K562 (cell line): ENCODE data around the gene PPFIBP2. TPM values are rescaled to one million over a fixed set of nuclear protein-coding genes. Genes with fewer than 3 reads are reported as not detected.

Source experiments
- polyA plus RNA-seq, 8 experiments: library from polyadenylated mRNA; depleted of rRNA in 4 of 8; stranded (reverse) in 5 of 8; unstranded in 3 of 8; fragments of >200 nt; fragmentation: Nextera tagmentation in 2 of 8; fragmentation: Illumina TruSeq in 1 of 8; extraction: Ambion mirVana in 2 of 8; extraction: Trizol in 1 of 8; gene quantifications; 2 replicates each; pipeline versions ENCODE4 v1.2.1 to v1.2.3, GENCODE V29; 2011 to 2014; ENCODE audit warnings: inconsistent platforms in 1 of 8, missing spikeins in 1 of 8
- total RNA-seq, 7 experiments: library from RNA; depleted of rRNA in 6 of 7; stranded (reverse); fragments of >200 nt in 6 of 7; fragmentation: Illumina TruSeq in 2 of 7; extraction: Trizol in 2 of 7; gene quantifications; 2 replicates each; pipeline versions ENCODE4 v1.2.1 to v1.2.3, GENCODE V29; 2011 to 2021; ENCODE audit warnings: low replicate concordance in 1 of 7

Gene PPFIBP2
- total and polyA plus RNA-seq, 9 of the 15 experiments (the other 6 are each of a cell fraction or from before 2014, with no cell fraction given), result 0.18 to 3.4 (median 1.2) TPM

Other genes starting within 250 kb of the PPFIBP2 start
- not detected in 2 replicates for gene OLFML1, start 28.5 kb upstream of the PPFIBP2 start, total RNA-seq (2014; rRNA removed)
- not detected in 2 replicates for gene OLFML1, start 28.5 kb upstream of the PPFIBP2 start, total RNA-seq (2014; rRNA removed; fragmentation: Illumina TruSeq; extraction: Trizol)
- not detected in 2 replicates for gene OLFML1, start 28.5 kb upstream of the PPFIBP2 start, total RNA-seq (2015; rRNA removed; fragmentation: Illumina TruSeq; extraction: Trizol)
- gene OLFML1, start 28.5 kb upstream of the PPFIBP2 start, total RNA-seq (2021), result not detected in 2 replicates
- gene OLFML1, start 28.5 kb upstream of the PPFIBP2 start, polyA plus RNA-seq (2011; rRNA removed), result not detected in 2 replicates
- gene OLFML1, start 28.5 kb upstream of the PPFIBP2 start, polyA plus RNA-seq (2014; fragmentation: Illumina TruSeq; extraction: Trizol), result not detected in 2 replicates
- gene OLFML1, start 28.5 kb upstream of the PPFIBP2 start, polyA plus RNA-seq (2014; fragmentation: Nextera tagmentation; extraction: Ambion mirVana), result not detected
- not detected in 2 replicates for gene OLFML1, start 28.5 kb upstream of the PPFIBP2 start, polyA plus RNA-seq (2014; rRNA removed)
- gene CYB5R2, start 159.5 kb downstream of the PPFIBP2 start, total RNA-seq (2014; rRNA removed), result 8.2 and 11.3 TPM in 2 replicates
- gene CYB5R2, start 159.5 kb downstream of the PPFIBP2 start, total RNA-seq (2014; rRNA removed; fragmentation: Illumina TruSeq; extraction: Trizol), result 10.5 and 13.6 TPM in 2 replicates
- gene CYB5R2, start 159.5 kb downstream of the PPFIBP2 start, total RNA-seq (2015; rRNA removed; fragmentation: Illumina TruSeq; extraction: Trizol), result 11.0 and 11.7 TPM in 2 replicates
- 8.8 and 11.0 TPM in 2 replicates for gene CYB5R2, start 159.5 kb downstream of the PPFIBP2 start, total RNA-seq (2021)
- gene CYB5R2, start 159.5 kb downstream of the PPFIBP2 start, polyA plus RNA-seq (2011; rRNA removed), result 4.0 and 16.7 TPM in 2 replicates
- 17.5 and 20.4 TPM in 2 replicates for gene CYB5R2, start 159.5 kb downstream of the PPFIBP2 start, polyA plus RNA-seq (2014; fragmentation: Illumina TruSeq; extraction: Trizol)
- gene CYB5R2, start 159.5 kb downstream of the PPFIBP2 start, polyA plus RNA-seq (2014; fragmentation: Nextera tagmentation; extraction: Ambion mirVana), result 10 to 100 TPM; 18.1 to 28.7 TPM
- gene CYB5R2, start 159.5 kb downstream of the PPFIBP2 start, polyA plus RNA-seq (2014; rRNA removed), result 11.2 and 16.8 TPM in 2 replicates
- gene OVCH2, start 192.5 kb downstream of the PPFIBP2 start, total RNA-seq (2014; rRNA removed), result not detected in 2 replicates
- not detected in 2 replicates for gene OVCH2, start 192.5 kb downstream of the PPFIBP2 start, total RNA-seq (2014; rRNA removed; fragmentation: Illumina TruSeq; extraction: Trizol)
- not detected in 2 replicates for gene OVCH2, start 192.5 kb downstream of the PPFIBP2 start, total RNA-seq (2015; rRNA removed; fragmentation: Illumina TruSeq; extraction: Trizol)
- not detected in 2 replicates for gene OVCH2, start 192.5 kb downstream of the PPFIBP2 start, total RNA-seq (2021)
- not detected in 2 replicates for gene OVCH2, start 192.5 kb downstream of the PPFIBP2 start, polyA plus RNA-seq (2011; rRNA removed)
- not detected in 2 replicates for gene OVCH2, start 192.5 kb downstream of the PPFIBP2 start, polyA plus RNA-seq (2014; fragmentation: Illumina TruSeq; extraction: Trizol)
- gene OVCH2, start 192.5 kb downstream of the PPFIBP2 start, polyA plus RNA-seq (2014; fragmentation: Nextera tagmentation; extraction: Ambion mirVana), result not detected
- gene OVCH2, start 192.5 kb downstream of the PPFIBP2 start, polyA plus RNA-seq (2014; rRNA removed), result not detected in 2 replicates